ENCODE results near the gene ALG13. TPM values are rescaled to one million over a fixed set of nuclear protein-coding genes. Genes with fewer than 3 reads are reported as not detected.
"Not testable (repeated sequence)": the region's sequence is repeated elsewhere in the genome, so short reads cannot be mapped to it uniquely, and the experiment has no call there.

The ALG13 gene
- total and polyA plus RNA-seq, 2 donors from 2014 or later: 43.1 to 45.5 TPM

- no peaks in the 10 kb centered on the region for H3K36me3 ChIP-seq (ENCODE audit: control insufficient read depth in 2 of 3, insufficient read depth in 3 of 3, low read length in 3 of 3)
These were observed 39.0 kb upstream of the ALG13 start for GRCh38 chrX:111641969-111642368.

GRCh38 chrX:111645165-111645564, 35.8 kb upstream of the ALG13 start:
- H3K9me3 ChIP-seq (ENCODE audit: control insufficient read depth in 2 of 3, insufficient read depth in 1 of 3, low read length in 3 of 3); H3K4me3 ChIP-seq (ENCODE audit: low read length in 3 of 3); DNase-seq; intact Hi-C loops (cut with DNase I); H3K27ac ChIP-seq (ENCODE audit: low read depth in 2 of 2, low read length in 2 of 2); H3K36me3 ChIP-seq (ENCODE audit: control insufficient read depth in 2 of 3, insufficient read depth in 3 of 3, low read length in 3 of 3); H3K4me1 ChIP-seq (ENCODE audit: control insufficient read depth in 2 of 3, insufficient read depth in 2 of 3, low read depth in 1 of 3, low read length in 3 of 3); H3K9ac ChIP-seq (ENCODE audit: low read length in 3 of 3); FAIRE-seq; H3K27me3 ChIP-seq (ENCODE audit: control insufficient read depth, insufficient read depth, low read length): not testable (repeated sequence)

More at GRCh38 chrX:111641969-111642368, 39.0 kb upstream of the ALG13 start:
- Histone ChIP-seq H3K4me3 (ENCODE audit: low read length in 3 of 3) (no peak overlapping the region), H3K27ac (ENCODE audit: low read depth in 2 of 2, low read length in 2 of 2) (no peak overlapping the region), H3K9me3 (ENCODE audit: control insufficient read depth in 2 of 3, insufficient read depth in 1 of 3, low read length in 3 of 3) (no peaks in the 10 kb centered on the region), H3K9ac (ENCODE audit: low read length in 3 of 3) (no peak overlapping the region), H3K4me1 (ENCODE audit: control insufficient read depth in 2 of 3, insufficient read depth in 2 of 3, low read depth in 1 of 3, low read length in 3 of 3) (no peaks in the 10 kb centered on the region), H3K27me3 (ENCODE audit: control insufficient read depth, insufficient read depth, low read length) (no peaks in the 10 kb centered on the region)
- TF ChIP-seq CTCF (IDR thresholded peaks at IDR 0.05; ENCODE audit: borderline replicate concordance, extremely low read depth, insufficient read depth): no peak
- FAIRE-seq: no peak
- DNase-seq: no peak
- intact Hi-C loops (cut with DNase I): no loop called here

GRCh38 chrX:111645607-111646006, 35.4 kb upstream of the ALG13 start:
- Histone ChIP-seq H3K27me3 (ENCODE audit: control insufficient read depth, insufficient read depth, low read length) (no peaks in the 10 kb centered on the region), H3K36me3 (ENCODE audit: control insufficient read depth in 2 of 3, insufficient read depth in 3 of 3, low read length in 3 of 3) (no peaks in the 10 kb centered on the region)
- FAIRE-seq: peak; percentile 23

GRCh38 chrX:111646515-111646914, 34.5 kb upstream of the ALG13 start:
- no peak overlapping the region for H3K9ac ChIP-seq (ENCODE audit: low read length in 3 of 3)

More at GRCh38 chrX:111645607-111646006, 35.4 kb upstream of the ALG13 start:
- no peak for TF ChIP-seq CTCF (IDR thresholded peaks at IDR 0.05; ENCODE audit: borderline replicate concordance, extremely low read depth, insufficient read depth)
- no peak for DNase-seq
- intact Hi-C loops (cut with DNase I): no loop called here
- H3K9ac ChIP-seq (ENCODE audit: low read length in 3 of 3): no peak overlapping the region
- no peaks in the 10 kb centered on the region for H3K4me1 ChIP-seq (ENCODE audit: control insufficient read depth in 2 of 3, insufficient read depth in 2 of 3, low read depth in 1 of 3, low read length in 3 of 3)
- no peak overlapping the region for H3K4me3 ChIP-seq (ENCODE audit: low read length in 3 of 3)
- no peak overlapping the region for H3K27ac ChIP-seq (ENCODE audit: low read depth in 2 of 2, low read length in 2 of 2)
- H3K9me3 ChIP-seq (ENCODE audit: control insufficient read depth in 2 of 3, insufficient read depth in 1 of 3, low read length in 3 of 3): no peaks in the 10 kb centered on the region

More at GRCh38 chrX:111646515-111646914, 34.5 kb upstream of the ALG13 start:
- Histone ChIP-seq H3K4me3 (ENCODE audit: low read length in 3 of 3) (no peak overlapping the region), H3K27ac (ENCODE audit: low read depth in 2 of 2, low read length in 2 of 2) (no peak overlapping the region), H3K9me3 (ENCODE audit: control insufficient read depth in 2 of 3, insufficient read depth in 1 of 3, low read length in 3 of 3) (no peaks in the 10 kb centered on the region), H3K36me3 (ENCODE audit: control insufficient read depth in 2 of 3, insufficient read depth in 3 of 3, low read length in 3 of 3) (no peaks in the 10 kb centered on the region), H3K4me1 (ENCODE audit: control insufficient read depth in 2 of 3, insufficient read depth in 2 of 3, low read depth in 1 of 3, low read length in 3 of 3) (no peaks in the 10 kb centered on the region), H3K27me3 (ENCODE audit: control insufficient read depth, insufficient read depth, low read length) (no peaks in the 10 kb centered on the region)
- FAIRE-seq (no peak), DNase-seq (no peak)
- intact Hi-C loops (cut with DNase I): no loop called here
- TF ChIP-seq CTCF (IDR thresholded peaks at IDR 0.05; ENCODE audit: borderline replicate concordance, extremely low read depth, insufficient read depth): no peak
